OCI-LY7 (cell line): ENCODE results near the gene CBR3. TPM values are rescaled to one million over a fixed set of nuclear protein-coding genes. Genes with fewer than 3 reads are reported as not detected.

Experiments used
- BruUV-seq: library from RNA; stranded (reverse); fragments of 400-500 nt; replicated peaks from 2 replicates; lab custom pipeline; 2021; lab: Mats Ljungman, UMichigan
- CTCF ChIA-PET: fragments of 300-600 bp; sonication (Branson Sonifier 250); formaldehyde crosslinking; loops from one replicate; lab custom pipeline; 2022; ENCODE audit warnings: antibody characterized with exemption; ENCODE audit not compliant: unreplicated experiment; lab: Charles Lee
- POLR2A ChIA-PET: fragments of 300-600 bp; sonication (Branson Sonifier 250); formaldehyde crosslinking; loops from one replicate; lab custom pipeline; 2022; ENCODE audit warnings: antibody characterized with exemption; lab: Charles Lee
- DNase-seq: peaks from one replicate; pipeline ENCODE4 v3.0.0-alpha.2; 2015; ENCODE audit warnings: low spot score
- H2AFZ ChIP-seq: fragments of 200-600 bp; sonication (generic), shearing (Covaris generic); 2 replicates; pipeline ENCODE4 v1.6.1; 2014; ENCODE audit warnings: mild to moderate bottlenecking, antibody characterized with exemption, low read length, moderate library complexity
- H3K27ac ChIP-seq: fragments of 200-600 bp; sonication (generic); 2 replicates; pipeline ENCODE4 v1.5.1; 2014; ENCODE audit warnings: mixed run types, low read depth, mild to moderate bottlenecking, moderate library complexity, low read length, inconsistent platforms; ENCODE audit not compliant: poor library complexity, severe bottlenecking
- H3K36me3 ChIP-seq: fragments of 200-600 bp; sonication (generic); 2 replicates; pipeline ENCODE4 v1.6.1; 2014; ENCODE audit warnings: mild to moderate bottlenecking, antibody characterized with exemption, low read length, moderate library complexity, mixed read lengths; ENCODE audit not compliant: insufficient read depth
- H3K4me1 ChIP-seq: fragments of 200-600 bp; sonication (generic); 2 replicates; pipeline ENCODE4 v1.5.1; 2014; ENCODE audit warnings: mild to moderate bottlenecking, low read length; ENCODE audit not compliant: insufficient read depth, poor library complexity, severe bottlenecking
- H3K4me2 ChIP-seq: fragments of 200-600 bp; sonication (generic); 2 replicates; pipeline ENCODE4 v1.6.1; 2014; ENCODE audit warnings: mild to moderate bottlenecking, low read length
- H3K4me3 ChIP-seq: fragments of 200-600 bp; sonication (generic); 2 replicates; pipeline ENCODE4 v1.5.1; 2014; ENCODE audit warnings: mild to moderate bottlenecking, low read depth, low read length; ENCODE audit not compliant: poor library complexity, severe bottlenecking
- H3K79me2 ChIP-seq: fragments of 200-600 bp; sonication (generic); 2 replicates; pipeline ENCODE4 v1.6.1; 2016; ENCODE audit warnings: low read depth, mild to moderate bottlenecking, low read length, moderate library complexity, mixed read lengths; ENCODE audit not compliant: insufficient read depth
- H3K9me2 ChIP-seq: fragments of 200-600 bp; sonication (generic); 2 replicates; pipeline ENCODE4 v1.6.1; 2016; ENCODE audit warnings: mild to moderate bottlenecking, low read length, mixed read lengths; ENCODE audit not compliant: insufficient read depth
- H3K9me3 ChIP-seq: fragments of 200-600 bp; sonication (generic); 2 replicates; pipeline ENCODE4 v1.6.1; 2014; ENCODE audit warnings: mild to moderate bottlenecking, mixed run types, low read length, mixed read lengths
- H4K20me1 ChIP-seq: fragments of 200-600 bp; sonication (generic); 2 replicates; pipeline ENCODE4 v1.6.1; 2014; ENCODE audit warnings: mild to moderate bottlenecking, antibody characterized with exemption, low read length, moderate library complexity, mixed read lengths; ENCODE audit not compliant: insufficient read depth
- EZH2phosphoT487 ChIP-seq: fragments of 200-600 bp; sonication (generic); IDR thresholded peaks from 2 replicates; pipeline ENCODE4 v1.6.1; 2018; ENCODE audit warnings: low read depth, borderline replicate concordance, mild to moderate bottlenecking, mixed run types, antibody characterized with exemption, low read length, moderate library complexity, mixed read lengths
- intact Hi-C: fragments of 100-400 bp; cut with micrococcal nuclease; formaldehyde crosslinking; loops from one replicate; pipeline ENCODE4 v1.10.0; 2022; ENCODE audit not compliant: unreplicated experiment
- total RNA-seq, 2 experiments: library from RNA; depleted of rRNA in 1 of 2; stranded (reverse); fragments of >200 nt in 1 of 2; shearing (Covaris generic) in 1 of 2; gene quantifications; 2 replicates each; pipeline ENCODE4 v1.2.3, GENCODE V29; 2014 to 2022
- TF ChIP-seq, protein P1 (sequence below): fragments of 200-600 bp; sonication (generic); conservative IDR thresholded peaks from 2 replicates; pipeline ENCODE4 v1.5.1; 2014; ENCODE audit warnings: mild to moderate bottlenecking, antibody characterized with exemption, low read length, moderate library complexity, mixed read lengths

CBR3 gene
- total RNA-seq, 2 experiments from 2014 or later: not detected

DNA sequence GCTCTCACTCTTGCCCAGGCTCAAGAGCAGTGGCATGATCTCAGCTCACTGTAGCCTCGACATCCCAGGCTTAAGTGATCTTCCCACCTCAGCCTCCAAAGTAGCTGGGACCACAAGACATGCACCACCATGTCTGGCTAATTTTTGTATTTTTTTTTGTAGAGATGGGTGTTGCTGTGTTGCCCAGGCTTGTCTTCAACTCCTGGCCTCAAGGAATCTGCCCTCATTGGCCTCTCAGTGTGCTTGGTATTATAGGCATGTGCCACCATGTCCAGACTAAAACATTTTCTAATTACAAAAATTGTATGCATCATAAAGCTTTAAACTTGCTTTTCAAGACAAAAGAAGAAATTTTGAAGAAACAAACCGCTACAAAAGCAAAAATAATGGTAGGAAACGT, 44.9 kb upstream of the CBR3 start:
- no peak overlapping the region for H3K4me2 ChIP-seq
- DNase-seq: no peak
- H3K9me3 ChIP-seq: peaks cover 17% of the 10 kb centered on the region
- POLR2A ChIA-PET: interaction anchor here (1.0 kb wide), 1 partner anchor 228 kb away, joined by 3 read pairs; no protein-coding TSS in a partner anchor
- H4K20me1 ChIP-seq: no peaks in the 10 kb centered on the region
- H3K79me2 ChIP-seq: no peaks in the 10 kb centered on the region
- H3K36me3 ChIP-seq: no peaks in the 10 kb centered on the region
- intact Hi-C loops: no loop called here
- H3K9me2 ChIP-seq: no peaks in the 10 kb centered on the region
- H3K4me3 ChIP-seq: no peak overlapping the region
- H3K4me1 ChIP-seq: no peaks in the 10 kb centered on the region
- no peak overlapping the region for H2AFZ ChIP-seq
- TF ChIP-seq, protein P1, sequence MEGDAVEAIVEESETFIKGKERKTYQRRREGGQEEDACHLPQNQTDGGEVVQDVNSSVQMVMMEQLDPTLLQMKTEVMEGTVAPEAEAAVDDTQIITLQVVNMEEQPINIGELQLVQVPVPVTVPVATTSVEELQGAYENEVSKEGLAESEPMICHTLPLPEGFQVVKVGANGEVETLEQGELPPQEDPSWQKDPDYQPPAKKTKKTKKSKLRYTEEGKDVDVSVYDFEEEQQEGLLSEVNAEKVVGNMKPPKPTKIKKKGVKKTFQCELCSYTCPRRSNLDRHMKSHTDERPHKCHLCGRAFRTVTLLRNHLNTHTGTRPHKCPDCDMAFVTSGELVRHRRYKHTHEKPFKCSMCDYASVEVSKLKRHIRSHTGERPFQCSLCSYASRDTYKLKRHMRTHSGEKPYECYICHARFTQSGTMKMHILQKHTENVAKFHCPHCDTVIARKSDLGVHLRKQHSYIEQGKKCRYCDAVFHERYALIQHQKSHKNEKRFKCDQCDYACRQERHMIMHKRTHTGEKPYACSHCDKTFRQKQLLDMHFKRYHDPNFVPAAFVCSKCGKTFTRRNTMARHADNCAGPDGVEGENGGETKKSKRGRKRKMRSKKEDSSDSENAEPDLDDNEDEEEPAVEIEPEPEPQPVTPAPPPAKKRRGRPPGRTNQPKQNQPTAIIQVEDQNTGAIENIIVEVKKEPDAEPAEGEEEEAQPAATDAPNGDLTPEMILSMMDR: no peak
- no peak for TF ChIP-seq EZH2phosphoT487
- BruUV-seq: no TSS peak
- CTCF ChIA-PET: no interaction called here
- no peak overlapping the region for H3K27ac ChIP-seq

DNA sequence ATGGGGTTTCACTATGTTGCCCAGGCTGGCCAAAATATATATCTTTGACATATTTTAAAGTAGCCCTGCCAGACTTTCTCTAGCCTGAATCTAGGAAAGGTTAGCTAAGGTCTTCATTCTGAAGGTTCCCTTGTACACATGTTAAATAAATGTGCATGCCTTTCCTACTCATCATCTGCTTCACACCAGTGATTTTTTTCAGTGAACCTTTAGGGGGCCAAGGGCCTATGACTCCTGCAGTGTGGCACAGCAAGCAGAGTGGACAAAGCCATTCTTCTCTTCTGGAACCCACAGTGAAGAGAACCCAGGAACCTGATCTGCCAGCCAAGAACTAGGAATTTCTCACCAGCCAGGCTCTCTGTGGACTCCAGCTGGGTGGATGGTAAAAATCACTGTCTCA, 42.2 kb upstream of the CBR3 start:
- H3K9me2 ChIP-seq: no peaks in the 10 kb centered on the region
- DNase-seq: no peak
- H3K36me3 ChIP-seq: no peaks in the 10 kb centered on the region
- intact Hi-C loops: no loop called here
- CTCF ChIA-PET: no interaction called here
- H3K4me2 ChIP-seq: no peak overlapping the region
- H3K4me1 ChIP-seq: peaks cover 1% of the 10 kb centered on the region
- no peak overlapping the region for H2AFZ ChIP-seq
- peaks cover 17% of the 10 kb centered on the region for H3K9me3 ChIP-seq
- H3K79me2 ChIP-seq: no peaks in the 10 kb centered on the region
- H3K27ac ChIP-seq: no peak overlapping the region
- POLR2A ChIA-PET: no interaction called here
- no TSS peak for BruUV-seq
- TF ChIP-seq, protein P1: no peak
- TF ChIP-seq EZH2phosphoT487: no peak
- H3K4me3 ChIP-seq: no peak overlapping the region
- H4K20me1 ChIP-seq: no peaks in the 10 kb centered on the region

DNA sequence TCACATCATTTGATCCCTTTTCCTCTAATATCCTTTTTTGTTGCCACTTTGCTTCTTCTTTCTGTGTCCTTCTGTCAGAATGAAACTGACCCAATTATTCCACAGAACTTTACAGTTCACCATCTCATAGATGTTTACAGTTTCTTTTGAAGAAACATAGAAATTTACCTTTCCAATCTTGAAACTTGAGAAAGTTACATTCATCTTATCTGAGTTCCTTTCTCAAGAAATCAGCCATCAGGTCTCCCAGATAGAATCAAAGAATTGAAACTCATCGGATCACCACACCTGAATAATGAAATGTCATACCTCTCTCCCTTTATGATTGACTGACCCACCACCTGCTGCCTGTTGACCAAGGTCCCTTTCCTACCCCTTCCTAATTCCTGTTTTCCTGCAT, 41.4 kb upstream of the CBR3 start:
- H3K36me3 ChIP-seq: no peaks in the 10 kb centered on the region
- CTCF ChIA-PET: no interaction called here
- no TSS peak for BruUV-seq
- intact Hi-C loops: no loop called here
- TF ChIP-seq, protein P1: no peak
- no peak for TF ChIP-seq EZH2phosphoT487
- H3K9me2 ChIP-seq: no peaks in the 10 kb centered on the region
- no peak overlapping the region for H2AFZ ChIP-seq
- no peak for DNase-seq
- no peaks in the 10 kb centered on the region for H4K20me1 ChIP-seq
- H3K4me2 ChIP-seq: no peak overlapping the region
- peaks cover 4% of the 10 kb centered on the region for H3K4me1 ChIP-seq
- H3K79me2 ChIP-seq: no peaks in the 10 kb centered on the region
- H3K27ac ChIP-seq: no peak overlapping the region
- peaks cover 17% of the 10 kb centered on the region for H3K9me3 ChIP-seq
- POLR2A ChIA-PET: interaction anchor here (0.5 kb wide), 1 partner anchor 541 kb away, joined by 5 read pairs; no protein-coding TSS in a partner anchor
- H3K4me3 ChIP-seq: no peak overlapping the region
